GM12878 (cell line): ENCODE measurements around the gene MORC1.

ENCODE experiments used
- CBFB ChIP-seq: IDR thresholded peaks from 2 replicates; pipeline ENCODE4 v1.6.1; 2016; ENCODE audit warnings: antibody characterized with exemption, low read depth
- LARP7 ChIP-seq: fragments of 450-650 bp; IDR thresholded peaks from 2 replicates; pipeline ENCODE4 v1.6.1; 2017; ENCODE audit warnings: mild to moderate bottlenecking
- PML ChIP-seq: IDR thresholded peaks from 2 replicates; pipeline ENCODE4 v1.6.1; 2012; ENCODE audit warnings: low read length, inconsistent platforms
- POLR2AphosphoS5 ChIP-seq: IDR thresholded peaks from 2 replicates; pipeline ENCODE4 v1.6.1; 2011; ENCODE audit warnings: mild to moderate bottlenecking, low read length, inconsistent platforms
- SP1 ChIP-seq: IDR thresholded peaks from one replicate; pipeline ENCODE4 v1.6.1; 2011; ENCODE audit warnings: low read depth, low read length
- TCF12 ChIP-seq: IDR thresholded peaks from 2 replicates; pipeline ENCODE4 v1.6.1; 2011; ENCODE audit warnings: low read depth, mild to moderate bottlenecking, low read length

GRCh38 chr3:109112946-109113760 is 4.8 kb downstream of the MORC1 start:
- no peak for TF ChIP-seq SP1
- no peak for TF ChIP-seq LARP7
- TF ChIP-seq PML, result no peak
- TF ChIP-seq CBFB, result no peak
- no peak for TF ChIP-seq TCF12
- no peak for TF ChIP-seq POLR2AphosphoS5
